Activated naive CD4-positive, alpha-beta T cell treated with anti-CD3 and anti-CD28 coated beads for 36 hours (primary cell): ENCODE measurements around the gene DDOST. TPM values are rescaled to one million over a fixed set of nuclear protein-coding genes. Genes with fewer than 3 reads are reported as not detected.
A peak's percentile ranks its signal among the peaks of the same experiment; 100 is the strongest.

ENCODE experiments used
- CTCF ChIA-PET: fragments of 350-600 bp; sonication (Branson Sonifier 250); formaldehyde crosslinking; loops from one replicate; lab custom pipeline; 2021; ENCODE audit warnings: antibody characterized with exemption; lab: Charles Lee
- DNase-seq: peaks from one replicate; pipeline ENCODE4 v3.0.0-alpha.2; 2020
- H3K27ac Mint-ChIP-seq: one replicate; pipeline ENCODE4 v1.8.0; 2021; ENCODE audit warnings: mild to moderate bottlenecking, mixed read lengths
- H3K27me3 Mint-ChIP-seq: one replicate; pipeline ENCODE4 v1.8.0; 2021; ENCODE audit warnings: low read depth, mixed read lengths
- H3K36me3 Mint-ChIP-seq: one replicate; pipeline ENCODE4 v1.8.0; 2021; ENCODE audit warnings: low read depth, mixed read lengths
- H3K4me1 Mint-ChIP-seq: one replicate; pipeline ENCODE4 v1.8.0; 2021; ENCODE audit warnings: low read depth, mixed read lengths
- H3K4me3 Mint-ChIP-seq: one replicate; pipeline ENCODE4 v1.8.0; 2021; ENCODE audit warnings: mild to moderate bottlenecking, moderate library complexity, mixed read lengths
- H3K9me3 Mint-ChIP-seq: one replicate; pipeline ENCODE4 v1.8.0; 2021; ENCODE audit warnings: mixed read lengths
- intact Hi-C: fragments of 100-400 bp; cut with micrococcal nuclease; formaldehyde crosslinking; loops from one replicate; pipeline ENCODE4 v1.15.1; 2023
- total RNA-seq, 2 experiments: library from RNA; stranded (reverse); gene quantifications; one replicate each; pipeline ENCODE4 v1.2.3, GENCODE V29; 2021

The DDOST gene
- total RNA-seq, 2 experiments from 2014 or later, result 167 to 169 TPM

DNA sequence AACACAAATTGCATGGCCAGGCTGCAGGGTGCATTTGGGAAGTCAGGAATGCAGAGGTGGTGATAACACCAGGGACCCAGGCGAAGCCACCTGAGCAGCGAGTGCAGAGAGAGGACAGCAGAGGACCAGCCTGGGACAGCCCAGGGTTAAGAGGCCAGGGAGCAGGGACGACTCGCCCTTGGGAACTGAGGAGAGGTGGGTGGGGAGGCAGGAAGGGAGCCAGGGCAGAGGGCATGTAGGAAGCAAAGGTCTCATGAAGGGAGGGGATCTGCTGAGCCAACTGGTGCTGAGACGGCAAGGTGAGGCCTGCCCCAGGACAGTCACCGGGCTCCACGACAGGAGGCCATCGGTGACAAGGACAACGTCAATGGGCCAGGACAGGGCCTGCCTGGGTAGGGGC is 40.3 kb upstream of the DDOST start:
- Mint-ChIP-seq H3K27ac (no peak overlapping the region), H3K9me3 (no peaks in the 10 kb centered on the region), H3K27me3 (no peaks in the 10 kb centered on the region), H3K36me3 (no peaks in the 10 kb centered on the region), H3K4me1 (peaks cover 5% of the 10 kb centered on the region), H3K4me3 (no peak overlapping the region)
- intact Hi-C loops, result no loop called here
- no peak for DNase-seq
- CTCF ChIA-PET, result interaction anchor here (1.2 kb wide), 1 partner anchor 20 kb away, joined by 3 read pairs; no protein-coding TSS in a partner anchor

DNA sequence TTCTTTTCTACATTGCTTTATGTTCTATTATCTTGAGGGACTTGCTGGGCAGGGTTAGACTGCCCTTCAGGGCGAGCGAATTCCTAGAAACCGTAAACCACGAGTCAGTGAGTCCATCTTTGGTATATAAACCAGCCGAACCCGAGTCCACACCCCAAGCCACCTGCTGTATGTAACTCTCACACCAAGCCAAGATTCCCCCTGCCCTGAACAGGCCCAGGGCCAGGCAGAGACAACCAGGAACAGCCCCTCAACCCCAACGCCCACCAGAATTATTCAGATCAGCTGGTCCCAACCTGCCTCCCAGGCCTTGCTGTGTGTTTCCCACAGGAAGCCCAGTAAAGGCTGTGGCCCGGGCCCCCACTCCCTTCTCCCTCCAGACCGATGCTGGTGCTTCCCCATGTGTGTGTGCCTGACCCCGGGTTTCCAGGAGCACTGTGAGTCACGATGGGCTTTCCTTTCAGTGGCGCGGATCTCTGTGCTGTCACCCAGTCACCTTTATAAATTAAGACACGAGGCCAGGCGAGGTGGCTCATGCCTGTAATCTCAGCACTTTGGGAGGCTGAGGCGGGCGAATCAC is 39.6 kb upstream of the DDOST start:
- H3K27me3 Mint-ChIP-seq, result no peaks in the 10 kb centered on the region
- no peaks in the 10 kb centered on the region for H3K36me3 Mint-ChIP-seq
- intact Hi-C loops, result no loop called here
- H3K4me1 Mint-ChIP-seq, result peaks cover 5% of the 10 kb centered on the region
- no peak overlapping the region for H3K4me3 Mint-ChIP-seq
- CTCF ChIA-PET, result no interaction called here
- H3K9me3 Mint-ChIP-seq, result no peaks in the 10 kb centered on the region
- no peak overlapping the region for H3K27ac Mint-ChIP-seq
- DNase-seq, result no peak

DNA sequence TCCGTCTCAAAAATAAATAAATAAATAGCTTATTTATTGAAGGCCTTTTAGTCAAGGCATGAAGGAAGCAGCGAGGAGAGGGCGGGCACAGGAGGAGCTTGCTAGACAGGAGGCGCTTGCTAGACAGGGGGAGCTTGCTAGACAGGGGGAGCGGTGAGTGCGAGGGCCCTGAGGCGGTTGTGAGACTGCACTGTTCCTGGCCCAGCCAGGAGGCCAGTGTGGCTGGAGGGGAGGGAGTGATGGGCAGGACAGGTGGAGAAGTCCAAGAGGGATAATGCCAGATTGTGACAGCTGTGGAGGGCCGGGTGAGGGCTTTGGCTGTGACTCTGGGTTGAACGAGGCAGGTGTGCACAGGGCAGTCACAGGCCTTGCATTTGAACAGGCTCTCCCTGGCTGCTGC is 38.4 kb upstream of the DDOST start:
- Mint-ChIP-seq H3K27me3 (no peaks in the 10 kb centered on the region), H3K27ac (no peak overlapping the region), H3K4me1 (peaks cover 5% of the 10 kb centered on the region), H3K9me3 (no peaks in the 10 kb centered on the region), H3K4me3 (no peak overlapping the region), H3K36me3 (no peaks in the 10 kb centered on the region)
- CTCF ChIA-PET, result interaction anchor here (0.6 to 4.9 kb wide), 5 partner anchors 23 to 496 kb away, joined by 3 to 73 read pairs (median 3); no protein-coding TSS in a partner anchor
- intact Hi-C loops, result loop anchor here (5.0 kb wide), 1 partner anchor 233 kb away; no protein-coding TSS in a partner anchor
- no peak for DNase-seq

DNA sequence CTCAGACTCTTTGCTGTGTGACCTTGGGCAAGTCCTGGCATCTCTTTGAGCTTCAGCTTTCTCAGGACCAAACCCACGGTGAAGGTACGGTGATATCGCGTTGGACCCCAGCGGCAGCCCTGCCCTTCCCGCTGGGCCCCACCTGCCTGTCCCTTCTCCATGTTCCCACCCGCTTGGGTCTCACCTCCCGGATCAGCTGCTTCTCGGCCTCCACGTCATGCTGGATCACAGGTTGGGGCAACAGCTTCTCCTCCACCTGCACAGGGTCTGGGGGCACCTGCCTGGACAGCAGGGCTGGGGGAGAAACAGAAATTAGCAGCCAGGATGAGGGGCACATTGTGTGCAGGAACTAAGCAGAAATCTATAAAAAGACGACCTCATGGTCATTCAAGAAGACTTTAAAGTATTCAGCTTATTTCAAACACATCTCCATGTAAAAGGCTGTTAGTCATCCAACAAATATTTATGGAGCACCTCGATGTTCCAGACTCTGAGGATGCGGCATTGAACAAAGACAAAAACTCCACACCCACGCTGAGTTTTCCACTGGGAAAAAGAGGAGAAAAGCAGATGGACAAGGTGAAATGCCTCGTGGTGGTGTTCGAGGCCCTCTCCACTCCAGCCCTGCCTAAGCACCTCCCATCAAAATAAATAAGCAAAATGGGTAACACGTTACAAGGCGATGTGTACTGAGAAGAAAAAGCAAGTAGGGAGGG is 37.2 kb upstream of the DDOST start:
- no peak overlapping the region for H3K4me3 Mint-ChIP-seq
- DNase-seq, result no peak
- no peak overlapping the region for H3K27ac Mint-ChIP-seq
- H3K4me1 Mint-ChIP-seq, result peaks cover 5% of the 10 kb centered on the region
- no peaks in the 10 kb centered on the region for H3K9me3 Mint-ChIP-seq
- no peaks in the 10 kb centered on the region for H3K36me3 Mint-ChIP-seq
- CTCF ChIA-PET, result interaction anchor here (0.6 to 4.9 kb wide), 4 partner anchors 33 to 497 kb away, joined by 3 to 73 read pairs (median 4); no protein-coding TSS in a partner anchor
- intact Hi-C loops, result loop anchor here (5.0 kb wide), 1 partner anchor 234 kb away; no protein-coding TSS in a partner anchor
- H3K27me3 Mint-ChIP-seq, result no peaks in the 10 kb centered on the region

DNA sequence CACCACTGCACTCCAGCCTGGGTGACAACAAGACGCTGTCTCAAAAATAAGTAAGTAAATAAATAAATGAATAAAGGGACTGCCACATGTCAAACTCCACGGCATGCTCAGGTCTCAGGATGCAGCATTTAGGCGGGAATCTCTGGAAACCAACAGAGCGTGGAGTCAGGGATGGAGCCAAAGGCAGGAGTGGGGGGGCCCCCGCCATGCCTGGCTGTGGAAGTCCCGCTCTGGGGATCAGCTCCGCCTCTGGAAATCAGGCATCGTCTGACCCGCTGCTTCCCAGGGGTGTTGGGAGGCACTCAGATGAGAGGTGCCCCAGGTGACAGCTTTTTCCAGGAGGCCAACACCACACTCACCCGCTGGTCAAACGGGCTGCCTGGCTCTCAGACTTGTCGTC is 36.4 kb upstream of the DDOST start:
- no peak overlapping the region for H3K4me3 Mint-ChIP-seq
- H3K27me3 Mint-ChIP-seq, result no peaks in the 10 kb centered on the region
- CTCF ChIA-PET, result interaction anchor here (0.9 to 4.9 kb wide), 14 partner anchors 10 to 706 kb away, joined by 3 to 73 read pairs (median 4); partner anchors contain the start of gene SH2D5

DNA sequence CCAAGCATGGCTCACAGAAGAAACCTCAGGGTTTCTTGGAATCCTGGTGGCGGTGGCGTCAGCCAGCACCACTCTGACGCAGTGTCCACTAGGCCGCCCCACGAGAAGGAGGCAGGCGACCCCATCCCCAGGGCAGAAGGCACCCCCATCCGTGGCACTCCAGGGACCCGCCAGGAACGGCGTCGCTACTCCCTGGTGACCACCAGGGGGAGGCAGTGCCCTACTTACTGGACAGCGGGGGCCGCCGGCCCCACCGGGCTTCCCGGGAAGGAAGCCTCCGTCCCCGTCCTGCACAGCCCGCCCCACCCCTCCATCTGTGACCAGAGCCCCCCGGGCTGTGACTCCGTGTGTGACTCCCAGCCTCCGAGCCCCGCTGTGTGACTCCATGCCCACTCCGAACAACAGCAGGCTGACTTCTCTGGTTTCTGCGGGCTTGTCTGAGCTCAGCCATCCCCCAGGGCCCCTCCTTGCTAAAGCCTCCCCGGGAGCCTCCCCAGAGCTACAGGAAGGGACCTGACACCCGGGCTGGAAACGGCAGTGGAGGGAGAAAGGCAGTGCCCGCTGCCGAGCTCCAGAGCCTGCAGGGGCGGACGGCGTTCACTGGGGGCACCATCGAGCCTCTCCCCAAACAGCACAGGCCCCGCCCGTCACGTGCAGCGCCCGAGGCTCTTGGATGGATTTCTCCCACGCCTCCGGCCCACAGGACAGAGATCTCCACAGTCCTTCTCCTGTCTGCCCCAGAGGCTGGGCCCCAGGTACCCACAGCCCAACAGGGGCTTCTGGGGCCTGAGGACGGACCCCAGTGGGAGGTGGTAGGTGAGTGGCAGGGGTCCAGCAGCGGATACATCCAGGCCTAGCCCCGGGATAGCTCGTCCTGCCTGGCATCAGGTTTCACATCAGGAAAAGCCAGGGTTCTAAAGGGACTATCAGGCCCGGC is 35.5 kb upstream of the DDOST start:
- H3K27me3 Mint-ChIP-seq, result no peaks in the 10 kb centered on the region
- CTCF ChIA-PET, result interaction anchor here (0.6 to 4.9 kb wide), 37 partner anchors 11 to 1257 kb away, joined by 3 to 73 read pairs (median 3); partner anchors contain the start of gene SH2D5
- intact Hi-C loops, result loop anchor here (1.0 to 5.0 kb wide), 3 partner anchors 37 to 499 kb away; no protein-coding TSS in a partner anchor
- DNase-seq, result peak; percentile 86
- H3K9me3 Mint-ChIP-seq, result no peaks in the 10 kb centered on the region
- H3K36me3 Mint-ChIP-seq, result no peaks in the 10 kb centered on the region
- H3K27ac Mint-ChIP-seq, result peak overlapping the region; percentile 50
- peaks cover 5% of the 10 kb centered on the region for H3K4me1 Mint-ChIP-seq
- peak overlapping the region; percentile 77 for H3K4me3 Mint-ChIP-seq

More for the DNA sequence above, 36.4 kb upstream of the DDOST start:
- intact Hi-C loops, result loop anchor here (5.0 kb wide), 1 partner anchor 235 kb away; no protein-coding TSS in a partner anchor
- peaks cover 5% of the 10 kb centered on the region for H3K4me1 Mint-ChIP-seq
- no peak for DNase-seq
- no peak overlapping the region for H3K27ac Mint-ChIP-seq
- no peaks in the 10 kb centered on the region for H3K36me3 Mint-ChIP-seq
- H3K9me3 Mint-ChIP-seq, result no peaks in the 10 kb centered on the region

DNA sequence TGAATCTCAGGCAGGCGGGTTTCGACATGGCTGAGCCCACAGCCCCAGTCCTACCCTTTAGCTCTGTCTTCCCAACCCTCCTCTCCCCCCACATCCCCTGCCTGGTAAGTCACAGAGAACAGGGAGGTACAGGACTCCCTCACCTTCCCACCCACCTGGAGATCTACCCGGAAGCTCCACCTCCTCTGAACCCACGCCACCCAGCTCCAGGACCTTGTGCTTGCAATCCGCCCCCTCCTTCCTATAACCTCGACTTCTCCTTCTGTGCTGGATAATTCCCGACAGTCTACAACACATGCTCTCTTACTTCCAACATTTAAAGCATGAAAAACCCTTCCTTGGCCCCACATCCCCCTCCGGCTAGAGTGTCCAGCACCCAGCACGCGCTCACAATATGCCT is 34.3 kb upstream of the DDOST start:
- DNase-seq, result no peak
- Mint-ChIP-seq H3K4me1 (peaks cover 5% of the 10 kb centered on the region), H3K4me3 (no peak overlapping the region), H3K9me3 (no peaks in the 10 kb centered on the region), H3K36me3 (no peaks in the 10 kb centered on the region), H3K27me3 (no peaks in the 10 kb centered on the region), H3K27ac (no peak overlapping the region)
- intact Hi-C loops, result loop anchor here (5.0 kb wide), 1 partner anchor 237 kb away; no protein-coding TSS in a partner anchor
- CTCF ChIA-PET, result interaction anchor here (0.6 to 4.9 kb wide), 6 partner anchors 19 to 500 kb away, joined by 3 to 73 read pairs (median 5); no protein-coding TSS in a partner anchor

DNA sequence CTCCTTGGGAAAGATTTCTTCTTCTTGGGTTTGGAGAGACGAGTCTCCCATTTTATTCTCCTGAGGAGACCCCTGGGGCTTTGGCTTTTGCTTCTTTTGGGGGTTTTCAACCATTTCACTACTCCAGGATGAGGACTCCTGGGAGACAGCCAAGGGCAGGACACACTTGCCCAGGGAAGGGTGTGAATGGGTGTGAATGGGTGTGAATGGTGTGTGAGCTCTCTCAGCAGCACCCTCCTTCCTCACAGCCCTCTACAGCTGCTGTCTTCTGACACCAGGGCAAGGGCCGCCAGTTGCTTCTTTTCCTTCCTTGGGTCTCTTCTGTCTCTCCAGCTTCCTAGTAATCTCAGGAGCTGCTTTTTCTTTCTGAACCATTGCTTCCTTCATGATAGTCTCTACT is 32.5 kb upstream of the DDOST start:
- Mint-ChIP-seq H3K4me3 (no peak overlapping the region), H3K27me3 (no peaks in the 10 kb centered on the region), H3K36me3 (no peaks in the 10 kb centered on the region), H3K4me1 (peaks cover 5% of the 10 kb centered on the region), H3K9me3 (no peaks in the 10 kb centered on the region), H3K27ac (no peak overlapping the region)
- CTCF ChIA-PET, result interaction anchor here (0.7 to 0.9 kb wide), 2 partner anchors 502 to 863 kb away, joined by 3 read pairs; no protein-coding TSS in a partner anchor
- intact Hi-C loops, result no loop called here
- DNase-seq, result no peak

DNA sequence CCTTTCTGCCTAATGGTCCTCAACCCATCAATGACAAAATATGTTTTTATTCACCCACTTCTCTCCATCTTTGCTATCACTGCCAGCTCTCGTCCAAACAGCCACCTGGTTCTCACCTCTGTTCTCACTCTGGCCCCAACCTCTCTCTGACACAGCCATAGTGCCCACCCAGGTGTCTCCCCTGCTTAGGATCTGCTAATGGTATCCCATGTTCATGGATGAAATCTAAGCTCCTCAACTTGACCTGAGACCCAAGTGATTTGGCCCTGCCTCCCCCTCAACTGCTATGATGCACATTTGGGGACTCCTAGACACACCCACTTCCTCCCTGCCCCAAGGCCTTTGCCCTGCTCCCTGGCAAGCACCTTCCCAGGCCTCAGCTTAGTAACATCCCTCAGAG is 30.7 kb upstream of the DDOST start:
- CTCF ChIA-PET, result interaction anchor here (0.6 kb wide), 1 partner anchor 92 kb away, joined by 3 read pairs; no protein-coding TSS in a partner anchor
- Mint-ChIP-seq H3K4me1 (peaks cover 2% of the 10 kb centered on the region), H3K4me3 (no peak overlapping the region), H3K27me3 (no peaks in the 10 kb centered on the region), H3K36me3 (no peaks in the 10 kb centered on the region), H3K27ac (no peak overlapping the region), H3K9me3 (no peaks in the 10 kb centered on the region)
- intact Hi-C loops, result no loop called here
- no peak for DNase-seq

DNA sequence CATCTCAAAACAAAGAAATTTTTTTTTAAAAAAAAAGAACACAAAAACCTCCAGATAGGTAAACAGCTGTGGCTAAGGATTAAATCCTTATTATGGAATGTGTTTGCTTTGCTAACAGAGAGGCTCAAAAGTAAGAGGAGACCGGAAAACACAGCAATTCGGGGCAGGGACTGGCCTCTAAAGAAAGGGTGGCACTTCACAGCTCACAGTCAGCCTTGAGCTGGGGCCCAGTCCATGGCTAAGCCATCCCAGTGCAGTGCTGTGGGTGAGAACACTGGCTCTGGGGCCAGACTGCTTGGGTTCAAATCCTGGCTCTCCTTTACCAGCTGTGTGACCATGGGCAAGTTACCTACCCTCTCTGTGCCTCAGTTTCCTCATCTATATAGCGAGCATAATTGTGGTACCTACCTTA is 28.5 kb upstream of the DDOST start:
- H3K27me3 Mint-ChIP-seq, result no peaks in the 10 kb centered on the region
- no peak for DNase-seq
- no peak overlapping the region for H3K4me3 Mint-ChIP-seq
- H3K9me3 Mint-ChIP-seq, result no peaks in the 10 kb centered on the region
- intact Hi-C loops, result no loop called here
- H3K36me3 Mint-ChIP-seq, result no peaks in the 10 kb centered on the region
- no peaks in the 10 kb centered on the region for H3K4me1 Mint-ChIP-seq
- CTCF ChIA-PET, result no interaction called here
- H3K27ac Mint-ChIP-seq, result no peak overlapping the region

DNA sequence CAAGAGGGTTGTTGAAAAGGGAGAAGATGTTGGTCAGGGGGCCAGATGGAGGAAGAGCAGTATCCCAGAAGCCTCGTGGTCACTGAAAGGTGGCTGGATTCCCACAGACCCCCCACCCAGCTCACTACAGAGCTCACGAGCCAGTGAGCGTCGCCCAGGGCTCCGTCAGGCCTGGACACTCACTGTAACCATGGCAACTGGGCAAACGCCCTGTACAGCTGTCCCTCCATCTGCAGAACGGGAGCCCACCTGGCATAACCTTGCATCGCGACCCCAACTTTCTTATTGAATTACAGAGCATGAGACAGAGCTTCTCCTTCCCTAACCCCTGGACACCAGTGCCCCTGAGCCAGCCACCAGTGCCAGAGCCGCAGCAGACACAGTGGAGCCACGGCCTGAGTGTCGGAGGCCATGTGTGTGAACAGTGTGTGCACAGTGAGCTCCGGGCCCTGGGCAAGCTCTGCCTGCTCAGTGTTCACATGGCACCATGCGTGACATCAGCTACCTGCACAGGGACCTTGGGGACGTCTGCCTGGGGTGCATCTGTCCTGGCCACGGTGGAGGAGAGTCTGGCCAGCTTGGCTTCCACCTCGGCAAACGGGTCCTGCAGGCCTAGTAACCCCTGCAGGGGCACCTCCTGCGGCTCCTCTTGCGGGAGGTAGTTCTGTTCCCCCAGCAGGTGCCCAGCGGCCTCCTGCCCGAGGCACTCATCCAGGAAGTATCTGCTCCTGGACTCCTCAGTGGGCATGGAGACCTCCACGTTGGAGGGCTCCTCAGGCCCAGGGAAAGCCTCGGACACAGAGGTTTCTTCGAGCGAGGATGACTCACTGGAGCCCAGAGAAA is 25.9 kb upstream of the DDOST start:
- H3K4me1 Mint-ChIP-seq, result no peaks in the 10 kb centered on the region
- no peak for DNase-seq
- H3K4me3 Mint-ChIP-seq, result no peak overlapping the region
- H3K27me3 Mint-ChIP-seq, result no peaks in the 10 kb centered on the region
- no peaks in the 10 kb centered on the region for H3K36me3 Mint-ChIP-seq
- H3K9me3 Mint-ChIP-seq, result no peaks in the 10 kb centered on the region
- intact Hi-C loops, result no loop called here
- CTCF ChIA-PET, result no interaction called here
- H3K27ac Mint-ChIP-seq, result no peak overlapping the region
